Ovary (tissue), 9 donors: ENCODE results near the gene LEF1. TPM values are rescaled to one million over a fixed set of nuclear protein-coding genes. Genes with fewer than 3 reads are reported as not detected.

Experiments used
- DNase-seq, 5 donors: peaks; one replicate each; pipeline ENCODE4 v3.0.0-alpha.2; 2019 to 2020
- H3K27ac ChIP-seq, 2 donors: fragments of 200-600 bp; one replicate each; pipeline versions ENCODE4 v1.5.1 to v1.8.0; 2019 to 2022
- H3K27me3 ChIP-seq: fragments of 200-600 bp; one replicate; pipeline ENCODE4 v1.8.0; 2022
- H3K36me3 ChIP-seq: fragments of 200-600 bp; sonication (generic); one replicate; pipeline ENCODE4 v1.5.1; 2019
- H3K4me1 ChIP-seq: one replicate; pipeline ENCODE4 v1.8.1; 2013; ENCODE audit warnings: mild to moderate bottlenecking, moderate library complexity; ENCODE audit not compliant: insufficient read depth
- H3K4me3 ChIP-seq: fragments of 200-600 bp; sonication (generic); one replicate; pipeline ENCODE4 v1.5.1; 2017
- H3K9me3 ChIP-seq, 2 donors: fragments of 200-600 bp in 1 of 2; sonication (generic) in 1 of 2; one replicate each; pipeline versions ENCODE4 v1.5.1 to v1.8.1; 2013 to 2019; ENCODE audit warnings: mild to moderate bottlenecking in 1 of 2, moderate library complexity in 1 of 2
- EP300 ChIP-seq: sonication (generic); formaldehyde crosslinking; IDR thresholded peaks from one replicate; pipeline ENCODE4 v1.6.1; 2017; ENCODE audit warnings: antibody characterized with exemption
- POLR2A ChIP-seq: fragments of 450-650 bp; IDR thresholded peaks from one replicate; pipeline ENCODE4 v1.6.1; 2017; ENCODE audit warnings: antibody characterized with exemption, mild to moderate bottlenecking, moderate library complexity
- WGBS, 3 donors: extraction: QIAGEN DNeasy Blood & Tissue Kit in 1 of 3; methylation state at CpG; one replicate each; pipeline versions ENCODE4 v1.1.5 to v1.1.7; 2013 to 2017; 5-methylcytosine and 5-hydroxymethylcytosine counted together
- intact Hi-C, 4 donors: fragments of 100-400 bp; cut with DNase I; formaldehyde crosslinking; loops; one replicate each; pipeline versions ENCODE4 v1.11.0 to v1.15.1; 2022 to 2023
- polyA plus RNA-seq, 2 donors: library from polyadenylated mRNA; stranded (reverse); fragments of 200-250 nt in 1 of 2; fragments of 350-450 nt in 1 of 2; fragmentation: Illumina TruSeq in 1 of 2; extraction: RNeasy Lipid Tissue Mini Kit (QIAGEN cat#74804) in 1 of 2; gene quantifications; one replicate each; pipeline ENCODE4 v1.2.3, GENCODE V29; 2013 to 2014
- total RNA-seq, 7 donors: library from RNA; depleted of rRNA in 2 of 7; stranded (reverse); fragments of >200 nt in 2 of 7; fragmentation: NEBNext Ultra II Directional in 3 of 7; extraction: Animal tissue kit (Norgen Biotek cat#: 25700) in 3 of 7; gene quantifications; one replicate each; pipeline versions ENCODE4 v1.1.0 to v1.2.4, GENCODE V29; 2016 to 2023
- TF ChIP-seq, protein P1 (sequence below), 3 donors: fragments of 450-650 bp in 2 of 3; fragments of 200-600 bp in 1 of 3; IDR thresholded peaks; one replicate each; pipeline versions ENCODE4 v1.5.1 to v1.8.0; 2016 to 2022; ENCODE audit warnings: antibody characterized with exemption in 3 of 3, mild to moderate bottlenecking in 1 of 3
- donor health status: DM: no; HTN: no; CAD: no; lungs with moderate emphysema.
- donor health status: DM: no; HTN: no; CAD: no.
- donor health status: Bipolar disorder and iron deficiency.
- donor health status: DM: yes; HTN: yes; CAD: no.
- donor health status: DM: no; HTN: no; CAD: no.
- donor health status: DM: yes; HTN: yes; CAD: no.

Gene LEF1
- total and polyA plus RNA-seq, 9 donors: 1.8 to 30.1 (median 6.0) TPM

DNA sequence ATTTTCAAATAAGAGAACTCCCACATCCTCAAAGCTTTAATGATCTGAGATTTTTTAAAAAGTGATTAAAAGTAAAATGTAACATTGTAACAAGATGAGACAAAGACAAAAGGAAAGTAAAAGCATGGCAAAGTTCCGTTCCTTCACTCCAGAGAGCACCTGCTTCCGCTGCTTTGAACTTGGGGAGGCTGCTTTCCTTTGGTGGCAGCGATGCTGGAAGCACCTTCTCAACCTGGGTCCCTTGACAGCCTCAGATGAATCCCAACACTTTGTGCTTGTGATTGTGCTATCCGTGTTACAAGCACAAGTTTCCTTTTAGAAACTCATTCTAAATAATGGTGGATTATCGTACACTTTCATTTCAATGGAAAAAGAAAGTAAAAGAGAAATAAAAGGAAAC is 119.3 kb downstream of the LEF1 start:
- Histone ChIP-seq H3K9me3 (no peaks in the 10 kb centered on the region), H3K4me3 (no peak overlapping the region), H3K4me1 (peaks cover 3% of the 10 kb centered on the region), H3K27ac (no peak overlapping the region), H3K36me3 (no peaks in the 10 kb centered on the region), H3K27me3 (no peaks in the 10 kb centered on the region)
- no peak for TF ChIP-seq POLR2A
- TF ChIP-seq EP300: no peak
- TF ChIP-seq, protein P1, sequence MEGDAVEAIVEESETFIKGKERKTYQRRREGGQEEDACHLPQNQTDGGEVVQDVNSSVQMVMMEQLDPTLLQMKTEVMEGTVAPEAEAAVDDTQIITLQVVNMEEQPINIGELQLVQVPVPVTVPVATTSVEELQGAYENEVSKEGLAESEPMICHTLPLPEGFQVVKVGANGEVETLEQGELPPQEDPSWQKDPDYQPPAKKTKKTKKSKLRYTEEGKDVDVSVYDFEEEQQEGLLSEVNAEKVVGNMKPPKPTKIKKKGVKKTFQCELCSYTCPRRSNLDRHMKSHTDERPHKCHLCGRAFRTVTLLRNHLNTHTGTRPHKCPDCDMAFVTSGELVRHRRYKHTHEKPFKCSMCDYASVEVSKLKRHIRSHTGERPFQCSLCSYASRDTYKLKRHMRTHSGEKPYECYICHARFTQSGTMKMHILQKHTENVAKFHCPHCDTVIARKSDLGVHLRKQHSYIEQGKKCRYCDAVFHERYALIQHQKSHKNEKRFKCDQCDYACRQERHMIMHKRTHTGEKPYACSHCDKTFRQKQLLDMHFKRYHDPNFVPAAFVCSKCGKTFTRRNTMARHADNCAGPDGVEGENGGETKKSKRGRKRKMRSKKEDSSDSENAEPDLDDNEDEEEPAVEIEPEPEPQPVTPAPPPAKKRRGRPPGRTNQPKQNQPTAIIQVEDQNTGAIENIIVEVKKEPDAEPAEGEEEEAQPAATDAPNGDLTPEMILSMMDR (IDR thresholded peaks at IDR 0.05): no peak
- 77 to 82% (median 80%) methylated on average over 5 of the region's 5 CpGs for WGBS, 3 donors
- no peak for DNase-seq
- intact Hi-C loops: no loop called here

DNA sequence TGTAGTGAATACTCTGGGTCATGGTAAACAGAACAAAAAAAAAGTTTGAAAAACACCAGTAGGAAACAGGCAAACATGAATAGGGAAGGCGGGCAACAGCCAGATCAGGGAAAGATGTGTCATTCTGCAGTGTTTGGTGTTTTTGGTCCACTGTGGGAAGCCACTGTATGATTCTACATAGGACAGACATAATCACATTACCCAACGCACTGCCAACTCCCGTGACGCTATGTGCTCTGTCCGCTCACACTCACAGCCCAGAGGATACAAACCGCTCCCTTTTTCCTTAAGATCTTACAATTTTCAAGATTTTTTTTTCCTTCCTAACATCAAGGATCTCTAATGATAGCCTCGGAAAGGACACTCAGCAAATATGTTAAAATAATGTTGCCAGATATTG is 119.7 kb downstream of the LEF1 start:
- DNase-seq: no peak
- Histone ChIP-seq H3K4me1 (peaks cover 3% of the 10 kb centered on the region), H3K27me3 (no peaks in the 10 kb centered on the region), H3K36me3 (no peaks in the 10 kb centered on the region), H3K27ac (no peak overlapping the region), H3K4me3 (no peak overlapping the region), H3K9me3 (no peaks in the 10 kb centered on the region)
- TF ChIP-seq EP300 (no peak), POLR2A (no peak)
- TF ChIP-seq, protein P1 (IDR thresholded peaks at IDR 0.05): no peak
- WGBS, 3 donors: 85 to 95% (median 90%) methylated on average over 7 of the region's 7 CpGs
- intact Hi-C loops: no loop called here

DNA sequence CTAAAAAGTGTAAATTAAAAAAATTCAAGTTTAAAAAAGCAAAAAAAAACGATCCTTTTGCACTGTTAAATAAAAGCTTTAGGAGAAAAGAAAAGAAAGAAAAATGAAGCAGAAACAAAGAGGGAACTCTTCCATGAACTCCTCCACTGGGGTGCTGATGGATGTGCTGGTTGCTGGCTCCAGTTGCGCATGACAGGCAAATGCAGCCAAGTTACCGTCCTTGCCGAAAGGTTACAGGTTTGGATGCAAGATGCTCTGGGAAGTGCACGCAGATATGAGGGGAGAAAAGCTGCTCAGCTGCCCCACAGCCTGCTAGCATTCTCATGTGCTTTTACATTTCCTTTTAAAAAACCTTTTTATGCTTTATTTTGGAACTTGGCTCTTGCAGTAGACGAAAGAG is 120.6 kb downstream of the LEF1 start:
- no peak for DNase-seq
- no peaks in the 10 kb centered on the region for H3K9me3 ChIP-seq
- TF ChIP-seq POLR2A: no peak
- no peak for TF ChIP-seq EP300
- TF ChIP-seq, protein P1 (IDR thresholded peaks at IDR 0.05): no peak
- H3K4me1 ChIP-seq: peaks cover 3% of the 10 kb centered on the region
- H3K4me3 ChIP-seq: no peak overlapping the region
- 62 to 76% (median 70%) methylated on average over 6 of the region's 6 CpGs for WGBS, 3 donors
- H3K36me3 ChIP-seq: no peaks in the 10 kb centered on the region
- H3K27me3 ChIP-seq: no peaks in the 10 kb centered on the region
- intact Hi-C loops: no loop called here
- no peak overlapping the region for H3K27ac ChIP-seq

DNA sequence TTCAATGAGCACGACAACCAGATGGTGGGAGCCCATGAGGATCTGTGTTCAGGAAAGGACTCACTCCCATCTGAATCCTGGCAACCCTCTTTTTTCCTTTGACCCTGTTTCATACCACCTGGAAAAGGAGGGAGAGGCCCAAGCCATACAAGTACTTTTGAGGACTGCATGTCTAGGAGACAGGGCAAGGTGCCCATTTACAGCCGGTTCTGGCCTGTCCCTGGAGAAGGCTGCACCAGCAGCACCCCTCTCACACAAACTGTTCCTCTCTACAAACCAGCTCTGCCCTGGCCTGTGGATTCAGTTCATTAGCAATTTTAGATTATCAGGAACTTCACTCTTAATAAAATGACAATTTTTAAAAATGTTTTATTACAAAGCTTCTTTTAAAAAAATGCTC is 121.5 kb downstream of the LEF1 start:
- intact Hi-C loops: no loop called here
- no peaks in the 10 kb centered on the region for H3K9me3 ChIP-seq
- H3K27me3 ChIP-seq: no peaks in the 10 kb centered on the region
- H3K4me1 ChIP-seq: peaks cover 3% of the 10 kb centered on the region
- DNase-seq: no peak
- TF ChIP-seq EP300 (no peak), POLR2A (no peak)
- TF ChIP-seq, protein P1 (IDR thresholded peaks at IDR 0.05): no peak
- H3K4me3 ChIP-seq: no peak overlapping the region
- 71 to 79% (median 77%) methylated on average over 2 of the region's 2 CpGs for WGBS, 3 donors
- no peaks in the 10 kb centered on the region for H3K36me3 ChIP-seq
- no peak overlapping the region for H3K27ac ChIP-seq

DNA sequence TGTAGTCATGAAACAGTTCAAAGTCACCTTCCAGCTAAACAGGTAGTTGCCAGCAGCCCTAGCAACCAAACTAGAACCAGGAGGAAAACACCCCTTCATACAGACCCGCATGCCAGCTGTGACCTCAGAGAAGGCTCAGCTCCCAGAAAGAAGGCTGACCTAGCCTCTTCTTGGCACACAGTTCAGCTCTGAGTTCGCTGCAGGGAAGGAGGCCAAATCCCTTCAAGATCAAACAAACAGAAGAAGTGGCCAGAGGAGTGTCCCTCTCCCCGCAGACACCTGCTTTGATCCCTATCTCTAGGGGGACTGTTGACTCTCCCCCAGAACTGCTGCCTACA is 123.1 kb downstream of the LEF1 start:
- Histone ChIP-seq H3K27ac (no peak overlapping the region), H3K4me3 (no peak overlapping the region), H3K27me3 (no peaks in the 10 kb centered on the region), H3K36me3 (no peaks in the 10 kb centered on the region), H3K4me1 (peaks cover 3% of the 10 kb centered on the region), H3K9me3 (no peaks in the 10 kb centered on the region)
- TF ChIP-seq EP300: no peak
- TF ChIP-seq, protein P1 (IDR thresholded peaks at IDR 0.05): no peak
- TF ChIP-seq POLR2A: no peak
- WGBS, 3 donors: 21 to 29% (median 22%) methylated on average over 3 of the region's 3 CpGs
- intact Hi-C loops: no loop called here
- DNase-seq: peak in 1 of 5 donors; percentile 40
